Activated T-helper 1 cell treated with Interleukin-2 at 50 U/mL for 16 hours (primary cell): ENCODE data around the gene TMEM163.

Source experiments
- DNase-seq: peaks from one replicate; pipeline ENCODE4 v3.0.0-alpha.2; 2020; ENCODE audit warnings: low read depth

The TMEM163 gene

DNA sequence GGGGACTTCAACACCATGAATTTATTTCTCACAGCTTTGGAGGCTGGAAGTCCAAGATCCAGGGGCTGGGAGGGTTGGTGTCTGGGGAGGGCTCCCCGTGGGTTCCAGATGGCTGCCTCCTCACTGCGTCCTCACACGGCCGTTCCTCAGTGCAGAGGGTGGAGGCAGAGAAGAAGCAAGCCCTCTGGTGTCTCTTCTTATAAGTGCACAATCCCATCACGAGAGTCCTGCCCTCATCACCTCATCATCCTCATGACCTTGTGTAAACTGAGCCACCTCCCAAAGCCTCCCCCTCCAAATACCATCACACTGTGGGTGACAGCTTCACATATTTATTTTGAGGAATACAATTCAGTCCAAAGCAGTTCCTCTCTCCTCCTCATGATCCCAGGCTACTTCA lies 26.3 kb downstream of the TMEM163 start:
- DNase-seq = no peak

DNA sequence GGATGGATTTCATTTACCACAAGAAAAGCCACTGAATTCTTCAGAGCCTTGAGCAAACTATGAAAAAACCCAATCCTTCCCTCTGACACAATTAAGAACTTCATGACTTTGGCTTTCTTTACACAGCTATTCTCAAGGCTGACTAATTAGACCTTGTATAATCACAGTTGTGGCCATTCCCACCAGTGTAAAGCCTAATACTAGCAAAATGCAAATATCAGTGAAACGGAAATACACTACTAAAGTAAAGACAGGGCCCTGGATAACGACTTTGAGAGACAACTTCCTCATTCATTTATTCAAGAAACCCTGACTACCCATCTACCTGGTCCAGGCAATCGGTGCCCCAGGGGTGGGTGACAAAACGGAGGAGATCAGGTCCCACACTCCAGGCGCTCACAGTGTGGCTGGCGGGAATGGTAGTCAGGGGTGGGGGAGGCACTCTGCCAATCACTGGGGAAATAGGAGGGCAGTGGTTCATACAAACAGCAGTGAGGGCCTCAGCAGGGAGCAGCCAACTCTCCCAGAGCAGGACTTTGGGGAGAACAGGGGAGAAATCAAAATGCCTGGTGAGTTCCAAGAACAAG lies 28.1 kb downstream of the TMEM163 start:
- no peak for DNase-seq

DNA sequence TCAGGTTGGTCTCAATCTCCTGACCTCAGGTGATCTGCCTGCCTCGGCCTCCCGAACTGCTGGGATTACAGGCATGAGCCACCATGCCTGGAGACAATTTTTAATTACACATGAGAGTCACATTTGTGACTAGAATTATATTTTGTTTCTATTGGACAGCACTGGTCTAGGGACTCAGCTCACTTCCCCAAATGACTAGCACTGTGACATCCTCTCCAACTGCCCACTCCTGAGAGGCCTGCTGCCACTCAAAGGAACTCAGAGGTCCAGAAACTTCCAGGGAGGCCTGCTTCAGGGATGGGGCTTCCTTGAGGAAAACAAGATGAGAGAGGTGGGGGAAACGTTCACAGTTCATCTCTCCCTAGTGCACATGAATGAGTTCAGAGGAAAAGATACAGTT lies 29.5 kb downstream of the TMEM163 start:
- no peak for DNase-seq

DNA sequence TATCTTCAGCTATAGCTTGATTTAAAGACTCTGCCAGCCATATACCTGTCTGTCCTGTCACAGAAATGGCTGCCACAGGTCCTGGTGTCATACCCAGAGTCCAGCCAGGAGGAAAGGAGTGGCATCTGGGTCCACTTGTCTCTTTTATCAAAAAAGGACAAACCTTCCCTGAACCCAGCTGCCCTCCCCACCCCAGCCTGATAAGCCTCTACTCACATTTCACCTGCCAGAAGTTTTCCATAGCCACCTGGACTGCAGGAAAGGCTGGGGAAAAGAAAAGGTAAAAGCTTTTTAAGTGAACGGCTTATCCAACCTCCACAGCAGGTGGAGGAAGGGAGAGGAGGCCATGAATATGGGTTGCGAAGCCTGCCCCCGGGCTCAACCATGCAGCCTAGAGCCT lies 32.8 kb downstream of the TMEM163 start:
- no peak for DNase-seq

DNA sequence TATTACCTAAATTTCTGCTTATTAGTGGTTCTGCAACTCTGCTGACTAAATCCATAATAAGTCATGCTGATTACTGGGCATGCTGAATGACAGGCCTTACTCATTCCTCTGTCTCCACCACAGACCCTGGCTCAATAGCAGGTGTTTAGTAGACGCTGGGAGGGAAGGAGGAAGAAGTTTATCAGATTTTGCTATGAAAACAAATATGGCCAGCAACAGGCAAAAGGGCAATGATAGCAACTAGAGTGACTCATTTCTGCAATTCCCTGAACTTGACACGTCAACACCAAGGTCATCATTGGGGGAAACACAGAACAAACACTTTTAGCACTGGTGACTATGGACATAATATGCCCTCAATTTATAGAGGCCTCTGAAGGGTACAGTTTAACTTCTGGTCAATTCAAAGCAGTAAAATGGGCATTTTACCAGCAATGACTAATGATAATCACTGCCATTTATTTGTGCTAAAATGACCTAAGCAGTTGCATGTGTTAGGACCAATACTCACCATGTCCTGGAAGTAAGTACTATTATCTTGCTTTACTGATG lies 35.2 kb downstream of the TMEM163 start:
- no peak for DNase-seq

DNA sequence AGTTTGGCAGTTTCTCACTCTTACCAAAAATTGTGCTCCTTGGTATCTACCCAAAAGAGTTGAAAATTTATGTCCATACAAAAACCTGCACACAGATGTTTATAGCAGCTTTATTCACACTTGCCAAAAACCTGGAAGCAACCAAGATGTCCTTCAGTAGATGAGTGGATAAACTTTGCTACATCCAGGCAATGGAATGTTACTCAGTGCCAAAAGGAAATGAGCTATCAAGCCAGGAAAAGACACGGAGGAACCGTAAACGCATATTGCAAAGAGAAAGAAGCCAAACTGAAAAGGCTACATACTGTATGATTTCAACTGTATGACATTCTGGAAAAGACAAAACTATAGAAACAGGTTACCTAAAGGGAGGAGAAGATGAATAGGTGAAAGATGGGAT lies 36.1 kb downstream of the TMEM163 start:
- no peak for DNase-seq

DNA sequence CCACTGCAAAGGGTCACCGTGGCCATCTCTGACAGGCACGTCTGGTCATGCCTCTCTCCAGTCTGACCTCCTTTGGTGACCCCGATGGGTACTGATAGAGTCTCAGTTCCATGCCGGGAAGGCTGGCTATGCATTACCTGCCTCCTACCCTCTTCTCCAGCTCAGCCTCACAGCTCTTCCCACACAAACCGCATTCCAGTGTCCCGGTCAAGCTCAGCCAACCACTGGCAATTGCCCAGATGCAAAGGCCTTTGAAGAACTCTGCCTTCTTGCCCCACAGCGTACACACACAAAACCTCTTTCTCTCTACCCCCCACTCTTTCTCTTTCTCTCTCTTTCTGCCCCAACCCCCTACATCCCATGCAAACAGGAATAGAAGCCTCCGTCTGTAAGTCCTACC lies 37.6 kb downstream of the TMEM163 start:
- DNase-seq = no peak

DNA sequence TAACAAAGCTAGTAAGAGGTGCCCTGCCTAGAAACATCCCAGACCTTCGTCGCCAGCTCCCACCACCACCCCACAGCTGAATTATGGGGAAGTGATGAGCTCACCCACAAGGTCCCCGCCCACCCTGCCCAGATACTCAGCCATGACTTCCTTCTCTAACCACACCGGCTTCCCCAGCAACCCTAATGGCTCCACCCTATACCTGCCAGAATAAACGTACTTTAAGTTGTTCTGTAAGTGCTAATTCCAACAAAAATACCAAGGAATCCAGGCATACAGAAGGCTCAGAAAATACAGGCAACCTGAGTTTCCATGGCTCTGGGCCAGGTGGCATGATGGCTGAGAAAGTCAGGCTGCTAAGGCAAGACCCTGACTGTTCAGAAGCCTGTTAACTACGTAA lies 39.1 kb downstream of the TMEM163 start:
- DNase-seq = no peak

DNA sequence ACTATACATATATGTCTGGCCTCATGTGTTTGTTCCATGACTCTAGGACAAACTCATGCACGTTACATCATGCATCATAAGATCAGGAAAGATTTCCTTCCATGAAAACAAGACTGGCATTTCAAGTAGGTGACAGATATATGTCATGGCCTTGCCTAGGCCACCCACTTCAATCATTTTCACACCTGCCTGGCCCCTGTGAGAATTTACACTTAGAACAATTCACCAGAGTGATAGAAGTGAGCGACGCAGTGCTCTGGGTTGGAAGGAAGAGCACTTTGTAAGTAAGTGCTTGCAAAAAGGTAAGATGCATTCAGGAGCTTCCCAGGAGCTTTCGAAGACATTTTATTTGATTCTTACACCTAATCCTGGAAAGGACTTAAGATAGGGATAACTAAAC lies 39.5 kb downstream of the TMEM163 start:
- DNase-seq = no peak

DNA sequence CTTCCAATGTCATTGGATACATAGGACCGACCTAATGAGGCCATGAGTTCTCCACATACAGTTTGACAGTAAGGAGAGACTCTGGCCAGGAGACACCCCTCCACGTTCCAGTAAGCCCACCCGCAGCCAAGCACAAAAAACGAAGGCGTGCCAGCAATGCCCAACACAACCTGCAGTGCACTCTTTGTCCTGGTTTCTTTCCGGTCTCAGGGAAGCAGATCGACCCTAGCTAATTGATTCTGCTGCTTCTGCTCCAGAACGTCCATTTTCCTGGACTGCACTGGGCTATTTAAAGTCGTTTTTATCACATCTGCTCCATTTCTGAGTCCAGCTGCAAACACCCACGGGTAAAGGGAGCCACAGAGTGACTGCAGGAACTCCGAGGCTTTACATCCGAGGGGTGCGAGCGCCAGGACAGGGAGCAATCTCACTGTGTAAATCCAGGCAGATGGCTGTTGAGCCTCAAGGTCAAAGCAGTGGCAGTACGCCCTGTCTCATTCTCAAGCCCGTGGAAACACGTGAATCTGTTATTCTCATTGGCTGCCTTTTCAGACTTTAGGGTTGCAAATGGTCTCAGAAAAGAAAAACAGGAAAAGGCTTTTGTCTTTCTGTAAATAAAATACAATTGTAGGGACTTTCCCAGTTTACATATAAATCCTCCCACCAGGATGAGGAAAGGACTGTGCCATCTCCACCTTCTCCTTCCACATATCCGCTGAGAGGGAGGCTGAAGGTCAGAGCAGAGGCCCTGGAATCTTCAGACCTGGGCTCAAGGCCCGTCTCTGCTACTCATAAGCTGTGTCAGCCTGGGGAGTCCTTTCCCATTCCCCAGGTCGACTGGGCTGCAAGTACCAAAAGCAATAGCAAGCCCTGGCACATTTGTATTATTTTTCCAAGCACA lies 40.7 kb downstream of the TMEM163 start:
- DNase-seq = no peak

DNA sequence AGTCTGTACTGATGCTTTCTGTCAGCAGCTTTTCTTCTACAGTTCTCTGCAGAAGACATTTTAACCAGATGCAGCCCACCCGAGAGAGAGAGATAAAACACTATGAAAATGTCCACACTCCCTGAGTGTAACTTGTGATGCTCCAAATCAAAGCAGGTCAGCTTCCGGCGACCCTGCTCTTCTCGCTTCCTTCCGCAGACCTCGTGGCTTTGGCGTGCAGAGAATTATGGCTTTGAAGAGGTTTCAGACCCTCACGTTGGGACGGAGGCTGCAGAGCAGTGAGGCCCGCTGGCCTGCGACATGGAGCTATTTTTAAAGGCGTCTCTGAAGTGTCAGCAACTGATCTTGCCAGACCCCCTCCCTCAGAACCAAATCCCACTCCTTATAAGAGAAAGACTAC lies 41.8 kb downstream of the TMEM163 start:
- no peak for DNase-seq

DNA sequence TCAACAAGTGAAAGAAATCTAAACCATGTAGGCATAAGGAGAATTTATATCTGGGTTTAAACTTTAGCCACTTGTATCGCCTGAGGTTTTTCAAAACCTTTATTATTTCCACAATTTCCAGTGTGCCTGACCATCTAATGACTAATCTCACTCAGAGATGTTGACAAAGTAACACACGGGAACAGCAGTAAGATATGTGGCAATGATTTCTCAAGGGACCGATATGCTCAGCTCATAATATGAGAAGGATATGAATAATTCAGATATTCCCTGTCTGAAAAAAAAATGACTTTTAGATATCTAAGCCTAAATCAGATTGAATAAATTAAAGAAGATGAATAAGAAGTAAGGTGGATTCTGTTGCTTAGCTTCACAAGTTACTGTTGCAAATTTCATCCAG lies 43.5 kb downstream of the TMEM163 start:
- DNase-seq = no peak

DNA sequence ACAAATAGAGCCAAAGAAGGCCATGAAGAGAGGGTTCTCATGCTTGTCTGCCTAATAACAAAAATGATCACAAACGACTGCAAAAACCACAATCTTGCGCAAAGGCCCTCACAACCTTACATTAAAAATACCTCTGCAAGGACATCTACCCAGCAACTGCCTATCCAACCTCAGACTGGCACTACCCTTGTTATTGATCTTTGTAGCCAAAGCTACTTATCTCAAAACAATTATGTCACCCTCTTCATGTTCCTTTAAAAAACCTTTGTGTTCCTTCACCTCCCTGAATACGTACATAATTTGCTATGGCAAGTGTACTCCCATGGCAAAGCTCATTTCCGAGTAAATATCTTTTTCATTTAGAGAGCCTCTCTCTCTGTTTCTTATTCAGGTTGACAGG lies 44.1 kb downstream of the TMEM163 start:
- no peak for DNase-seq

DNA sequence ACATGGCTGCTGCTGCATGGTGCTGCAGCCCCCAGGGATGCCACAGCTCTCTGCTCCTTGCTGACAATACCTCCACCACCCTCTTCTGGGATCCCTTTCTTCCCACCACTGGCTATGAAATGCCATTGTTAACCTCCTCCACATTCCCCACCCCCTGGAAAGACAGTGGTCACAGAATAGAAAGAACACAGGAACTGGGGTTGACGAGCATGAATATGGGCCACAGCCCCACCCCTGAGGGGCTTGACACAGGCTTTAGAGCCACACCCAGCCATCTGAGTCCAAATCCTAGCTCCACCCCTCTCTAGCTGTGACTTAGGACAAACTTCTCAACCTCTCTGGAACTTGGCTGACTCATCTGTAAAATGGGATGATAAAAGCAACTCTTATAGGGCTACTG lies 47.3 kb downstream of the TMEM163 start:
- no peak for DNase-seq

DNA sequence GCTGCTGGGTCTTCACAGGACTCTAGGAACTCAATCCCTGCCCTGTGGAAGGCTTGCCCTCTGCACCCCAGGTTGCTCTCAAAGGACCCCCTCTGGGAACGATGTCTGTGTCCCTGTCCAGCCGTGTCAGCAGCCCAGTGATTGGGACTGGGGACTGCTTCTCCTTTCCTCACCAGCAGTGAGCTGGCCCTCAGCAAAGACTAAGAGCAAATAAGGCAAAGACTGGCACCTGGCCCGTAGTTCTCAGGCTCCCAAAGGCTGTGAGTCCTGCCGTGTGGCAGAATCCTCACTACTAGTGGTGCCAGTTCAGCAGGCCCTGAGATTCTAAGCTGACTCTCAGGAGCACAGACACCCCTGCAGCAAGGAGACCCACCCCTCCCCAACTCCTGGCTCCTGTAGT lies 47.8 kb downstream of the TMEM163 start:
- DNase-seq = no peak

DNA sequence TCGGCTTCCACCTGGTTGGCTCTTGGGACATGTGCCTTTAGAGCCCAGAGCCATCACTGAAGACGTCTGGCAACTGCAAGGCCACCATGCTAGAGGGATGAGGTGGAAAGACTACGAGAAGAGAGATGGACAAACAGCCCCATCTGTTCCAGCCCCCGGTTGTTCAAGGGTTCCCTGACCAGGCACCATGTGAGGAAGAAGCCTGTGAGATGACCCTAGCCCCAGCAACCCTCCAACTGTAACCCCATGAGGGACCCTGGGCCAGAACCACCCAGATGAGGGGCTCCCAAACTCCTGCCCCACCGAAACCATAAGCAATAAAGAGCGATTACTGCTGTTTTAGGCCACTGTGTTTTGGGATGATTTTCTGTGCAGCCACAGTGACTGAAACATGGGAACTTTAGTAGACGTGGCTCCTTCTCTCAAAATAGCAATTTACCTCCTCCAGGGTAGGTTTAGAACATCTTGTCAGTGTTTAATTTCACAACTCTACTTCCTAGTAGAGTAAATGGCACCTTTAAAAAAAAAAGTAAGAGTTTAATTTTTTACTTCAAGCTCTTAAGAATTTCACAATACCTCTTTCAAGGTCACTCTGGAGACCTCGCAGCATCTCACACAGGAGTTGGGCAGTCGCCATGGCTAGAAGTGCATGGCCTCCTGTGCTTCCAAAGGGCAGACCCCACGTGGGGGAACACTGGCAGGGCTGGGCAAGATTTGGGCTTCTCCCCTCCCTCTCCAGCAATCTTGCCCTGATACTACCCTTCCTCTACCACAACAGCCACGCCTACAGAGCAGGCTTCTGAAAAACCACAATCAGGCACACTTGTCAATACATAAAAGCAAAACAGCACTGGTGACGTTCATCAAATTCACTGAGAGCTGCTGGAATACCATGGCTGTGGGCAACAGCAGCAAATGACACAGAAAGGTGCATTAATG lies 48.8 kb downstream of the TMEM163 start:
- DNase-seq = peak; percentile 53

DNA sequence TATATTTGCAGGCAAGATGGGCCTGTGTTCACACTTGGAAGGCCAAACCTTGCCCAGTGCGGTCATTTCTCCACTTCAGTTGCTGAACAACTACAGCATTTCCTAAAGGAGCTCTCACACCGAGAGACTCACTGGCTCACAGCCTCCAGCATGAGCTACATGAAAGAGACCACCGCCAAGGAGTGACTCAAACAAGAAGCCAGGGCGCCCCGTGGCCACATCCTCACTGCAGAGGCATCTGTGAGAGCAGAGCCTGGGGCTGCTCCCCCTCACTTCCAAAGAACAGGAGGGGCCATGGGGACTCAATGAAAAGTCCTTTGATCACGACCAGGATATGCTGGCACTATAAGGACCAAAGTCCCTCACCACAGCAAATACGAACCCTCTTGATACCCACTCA lies 50.0 kb downstream of the TMEM163 start:
- DNase-seq = peak; percentile 80

DNA sequence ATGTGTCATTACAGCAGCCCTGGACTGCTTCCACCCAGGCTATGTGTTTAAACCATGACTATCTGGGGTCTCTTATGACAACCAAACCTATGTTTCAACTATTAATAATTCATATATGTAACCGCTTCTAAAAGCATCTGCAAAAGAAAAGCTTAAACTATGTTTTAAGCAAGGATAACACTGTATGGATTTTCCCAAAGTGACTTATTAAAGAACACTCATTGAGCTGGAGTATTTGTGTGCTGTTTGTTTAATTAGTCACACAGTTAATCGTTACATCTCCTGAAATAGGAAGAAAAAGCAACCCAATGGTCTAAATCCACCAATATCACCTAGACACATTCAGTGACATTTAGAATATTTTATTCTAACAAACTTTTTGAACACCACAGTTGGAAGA lies 51.3 kb downstream of the TMEM163 start:
- no peak for DNase-seq

DNA sequence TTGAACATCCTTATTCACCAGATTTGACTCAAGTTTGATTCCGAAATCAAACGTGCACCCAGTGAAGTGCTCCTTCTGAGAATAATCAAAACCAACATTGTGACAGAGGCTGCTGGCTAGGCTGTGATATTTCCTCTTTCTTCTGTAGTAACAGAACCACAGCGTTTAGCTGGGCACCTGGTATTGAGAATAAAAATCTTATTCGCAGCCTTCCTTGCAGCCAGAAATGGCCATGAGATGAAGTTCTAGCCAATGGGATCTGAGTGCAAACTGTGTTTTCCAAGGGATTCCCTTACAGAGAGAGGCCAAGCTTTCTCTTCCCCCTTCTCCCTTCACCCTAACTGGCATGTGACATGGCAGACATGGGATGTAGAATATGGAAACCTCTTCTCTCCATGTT lies 51.7 kb downstream of the TMEM163 start:
- no peak for DNase-seq

DNA sequence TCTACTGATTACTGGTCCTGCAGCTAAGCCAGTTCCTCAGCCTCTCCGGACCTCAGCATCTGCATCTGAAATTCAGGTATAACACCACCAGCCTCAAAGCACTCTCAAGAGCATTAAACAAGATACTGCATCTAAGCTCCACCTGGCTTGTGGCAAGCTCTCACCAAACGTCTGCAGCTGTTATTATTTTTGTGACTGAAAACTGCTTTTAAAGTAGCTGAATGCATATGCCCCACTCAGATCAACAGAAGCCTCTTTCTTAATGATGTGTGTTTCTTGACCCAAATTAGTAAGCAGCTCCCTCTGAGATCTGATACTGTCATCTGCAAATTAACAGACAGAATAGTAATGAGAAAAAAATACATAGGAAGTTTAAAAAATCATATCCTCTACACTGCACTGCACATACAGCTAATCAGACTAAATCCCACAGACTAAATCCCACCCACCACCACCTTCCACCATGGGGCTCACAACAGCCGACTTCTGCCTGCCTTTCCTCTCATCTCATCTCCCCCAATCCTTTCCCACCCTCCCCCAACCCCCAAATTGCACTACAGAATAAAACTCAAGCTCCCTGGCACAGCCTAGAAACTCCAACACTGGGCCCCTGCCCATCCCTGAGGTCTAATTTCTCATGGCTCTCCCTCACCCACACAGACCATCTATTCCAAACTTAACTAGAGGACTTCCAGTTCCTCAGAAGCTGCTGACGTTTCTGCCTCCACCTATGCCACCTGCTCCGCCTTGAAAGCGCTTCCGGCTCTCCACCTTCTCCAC lies 52.9 kb downstream of the TMEM163 start:
- no peak for DNase-seq
